GM12892 (cell line): ENCODE results near the gene KLHL1.

Experiments
- DNase-seq: peaks from one replicate; pipeline ENCODE4 v3.0.0; 2011; ENCODE audit not compliant: insufficient read length
- FAIRE-seq: peaks from 2 replicates; lab custom pipeline; 2011; peaks lifted over from hg19 to GRCh38; lab: Jason Lieb, UNC
- POLR2A ChIP-seq: IDR thresholded peaks from 2 replicates; pipeline ENCODE4 v1.6.1; 2011; ENCODE audit warnings: low read depth, low read length, control low read depth
- POLR2AphosphoS5 ChIP-seq: IDR thresholded peaks from 2 replicates; pipeline ENCODE4 v1.6.1; 2011; ENCODE audit warnings: low read depth, low read length, control low read depth
- TAF1 ChIP-seq: IDR thresholded peaks from 2 replicates; pipeline ENCODE4 v1.6.1; 2011; ENCODE audit warnings: low read depth, mild to moderate bottlenecking, control low read depth, low read length, borderline replicate concordance

The KLHL1 gene

DNA sequence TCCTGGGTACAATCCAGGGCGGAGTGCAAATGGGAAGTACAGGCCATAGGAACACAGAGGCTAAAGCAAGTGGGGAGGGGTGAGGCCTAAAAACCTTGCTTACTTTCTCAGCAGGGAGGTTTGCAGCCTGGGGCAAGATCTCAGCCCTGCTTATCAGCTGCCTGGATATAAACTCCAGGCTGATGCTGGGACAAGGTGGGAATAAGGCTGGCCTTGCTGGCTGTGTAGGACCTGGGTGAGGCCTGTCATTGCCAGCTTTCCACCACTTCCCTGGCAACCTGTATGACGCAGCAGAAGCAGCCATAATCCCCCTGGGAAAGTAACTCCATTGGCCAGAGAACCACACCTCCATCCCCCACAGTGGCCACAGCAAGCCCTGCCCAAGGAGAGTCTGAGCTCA, 279.7 kb downstream of the KLHL1 start:
- no peak for TF ChIP-seq POLR2A
- TF ChIP-seq TAF1: no peak
- no peak for TF ChIP-seq POLR2AphosphoS5
- DNase-seq (no peak), FAIRE-seq (no peak)

DNA sequence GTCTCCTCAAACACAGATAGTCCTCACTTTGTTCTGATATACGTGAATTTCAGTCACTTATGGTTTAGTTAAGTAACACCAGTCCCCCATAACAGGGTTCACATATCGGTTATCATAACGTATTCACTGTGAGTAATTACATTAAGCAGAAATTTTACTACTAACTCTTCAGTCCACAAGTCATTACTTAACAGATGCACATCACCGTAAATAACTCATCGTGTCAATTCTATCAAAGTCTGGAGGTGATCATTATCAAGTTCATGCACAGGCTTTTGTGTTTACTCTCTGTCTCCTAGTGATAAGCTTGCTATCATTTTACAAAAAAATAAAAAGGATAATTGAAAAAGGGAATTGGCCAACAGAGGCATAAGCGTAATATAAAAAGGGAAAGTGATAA, 288.1 kb downstream of the KLHL1 start:
- DNase-seq (no peak), FAIRE-seq (no peak)
- no peak for TF ChIP-seq TAF1
- TF ChIP-seq POLR2AphosphoS5: no peak

DNA sequence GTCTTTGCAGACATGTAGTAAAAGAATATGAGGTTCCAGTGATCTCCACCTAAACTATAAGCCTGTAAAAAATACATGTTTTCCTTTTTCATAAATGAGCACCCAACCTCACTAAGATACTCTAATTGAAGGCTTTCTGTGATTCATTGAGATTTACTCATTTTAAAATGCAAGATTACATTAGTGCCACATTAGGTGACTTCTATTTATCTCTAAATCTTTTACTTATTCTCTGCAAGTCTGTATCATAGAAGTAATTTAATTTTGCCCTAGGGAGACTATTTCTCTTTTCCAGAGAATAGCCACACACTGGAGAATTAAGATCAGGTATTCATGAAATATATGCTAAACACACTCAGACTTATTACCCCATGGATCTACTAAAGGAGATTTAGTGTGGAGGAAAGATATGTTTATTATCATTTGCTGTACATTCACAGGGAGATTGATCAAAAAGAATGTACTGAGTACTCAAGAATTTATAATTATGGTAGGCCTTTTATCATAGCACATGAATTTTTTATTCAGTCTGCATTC, 290.9 kb downstream of the KLHL1 start:
- FAIRE-seq (no peak), DNase-seq (no peak)
- no peak for TF ChIP-seq TAF1
- TF ChIP-seq POLR2AphosphoS5: no peak
- no peak for TF ChIP-seq POLR2A

GRCh38 chr13:69809152-69809551, 299.1 kb downstream of the KLHL1 start:
- DNase-seq (no peak), FAIRE-seq (no peak)
- TF ChIP-seq POLR2A (no peak), POLR2AphosphoS5 (no peak), TAF1 (no peak)

GRCh38 chr13:69796256-69796655, 312.0 kb downstream of the KLHL1 start:
- no peak for FAIRE-seq
- no peak for DNase-seq
- TF ChIP-seq TAF1: no peak
- TF ChIP-seq POLR2A: no peak
- no peak for TF ChIP-seq POLR2AphosphoS5

- FAIRE-seq (no peak), DNase-seq (no peak)
- TF ChIP-seq TAF1 (no peak), POLR2AphosphoS5 (no peak), POLR2A (no peak)
These were observed 314.3 kb downstream of the KLHL1 start for GRCh38 chr13:69793783-69794453.

DNA sequence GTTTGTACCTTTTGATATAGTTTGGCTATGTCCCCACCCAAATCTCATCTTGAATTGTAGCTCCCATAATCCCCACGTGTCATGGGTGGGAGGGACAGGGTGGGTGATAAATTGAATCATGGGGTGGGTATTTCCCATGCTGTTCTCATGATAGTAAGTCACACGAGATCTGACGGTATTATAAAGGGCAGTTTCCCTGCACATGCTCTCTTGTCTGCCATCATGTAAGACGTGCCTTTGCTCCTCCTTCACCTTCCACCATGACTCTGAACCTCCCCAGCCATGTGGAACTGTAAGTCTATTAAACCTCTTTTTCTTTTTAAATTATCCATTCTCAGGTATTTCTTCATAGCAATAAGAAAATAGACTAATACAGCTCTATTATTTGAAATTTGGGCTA, 331.3 kb downstream of the KLHL1 start:
- no peak for DNase-seq
- TF ChIP-seq POLR2A: no peak
- TF ChIP-seq POLR2AphosphoS5: no peak
- TF ChIP-seq TAF1: no peak
- FAIRE-seq: no peak

- FAIRE-seq: no peak
These were observed 338.6 kb downstream of the KLHL1 start for GRCh38 chr13:69769608-69770007.

DNA sequence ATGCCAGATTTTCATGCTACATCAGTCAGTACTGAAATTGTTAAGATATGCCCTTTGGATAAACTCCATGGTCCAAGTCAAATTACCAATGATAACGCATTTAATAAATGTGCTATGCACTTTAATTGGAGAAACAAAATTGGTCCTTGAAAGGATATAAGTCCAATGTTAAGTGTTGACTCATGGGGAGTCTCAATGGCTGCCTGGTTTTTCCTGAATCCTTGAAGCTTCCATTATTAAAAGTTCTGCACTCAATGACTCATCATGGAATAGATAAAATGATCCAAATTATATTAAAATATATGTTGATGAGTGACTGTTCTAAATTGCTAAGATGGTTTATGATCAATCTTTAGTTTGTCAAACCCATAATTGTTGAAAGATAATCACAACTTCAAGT, 346.7 kb downstream of the KLHL1 start:
- no peak for FAIRE-seq
- no peak for DNase-seq
- TF ChIP-seq TAF1 (no peak), POLR2A (no peak), POLR2AphosphoS5 (no peak)

More at GRCh38 chr13:69769608-69770007, 338.6 kb downstream of the KLHL1 start:
- no peak for DNase-seq
- TF ChIP-seq POLR2AphosphoS5 (no peak), POLR2A (no peak), TAF1 (no peak)

DNA sequence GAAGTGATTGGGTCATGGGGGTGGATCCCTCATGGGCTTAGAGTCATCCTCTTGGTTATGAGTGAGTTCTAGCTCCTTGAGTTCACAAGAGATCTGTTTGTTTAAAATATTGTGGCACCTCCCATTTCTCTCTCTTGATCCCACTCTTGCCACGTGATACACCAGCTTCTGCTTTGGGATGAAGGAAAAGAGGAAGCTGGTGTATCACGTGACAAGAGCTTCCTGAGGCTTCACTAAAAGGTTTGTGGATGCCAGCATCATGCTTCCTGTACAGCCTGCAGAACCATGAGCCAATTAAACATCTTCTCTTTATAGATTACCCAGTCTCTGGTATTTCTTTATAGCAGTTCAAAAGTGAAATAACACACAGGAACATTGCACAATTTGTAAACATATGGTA, 353.2 kb downstream of the KLHL1 start:
- no peak for DNase-seq
- no peak for FAIRE-seq
- no peak for TF ChIP-seq POLR2AphosphoS5
- TF ChIP-seq TAF1: no peak
- TF ChIP-seq POLR2A: no peak

- TF ChIP-seq POLR2A: no peak
- TF ChIP-seq TAF1: no peak
- TF ChIP-seq POLR2AphosphoS5: no peak
- no peak for FAIRE-seq
- no peak for DNase-seq
These were observed 357.0 kb downstream of the KLHL1 start for GRCh38 chr13:69751259-69751658.

DNA sequence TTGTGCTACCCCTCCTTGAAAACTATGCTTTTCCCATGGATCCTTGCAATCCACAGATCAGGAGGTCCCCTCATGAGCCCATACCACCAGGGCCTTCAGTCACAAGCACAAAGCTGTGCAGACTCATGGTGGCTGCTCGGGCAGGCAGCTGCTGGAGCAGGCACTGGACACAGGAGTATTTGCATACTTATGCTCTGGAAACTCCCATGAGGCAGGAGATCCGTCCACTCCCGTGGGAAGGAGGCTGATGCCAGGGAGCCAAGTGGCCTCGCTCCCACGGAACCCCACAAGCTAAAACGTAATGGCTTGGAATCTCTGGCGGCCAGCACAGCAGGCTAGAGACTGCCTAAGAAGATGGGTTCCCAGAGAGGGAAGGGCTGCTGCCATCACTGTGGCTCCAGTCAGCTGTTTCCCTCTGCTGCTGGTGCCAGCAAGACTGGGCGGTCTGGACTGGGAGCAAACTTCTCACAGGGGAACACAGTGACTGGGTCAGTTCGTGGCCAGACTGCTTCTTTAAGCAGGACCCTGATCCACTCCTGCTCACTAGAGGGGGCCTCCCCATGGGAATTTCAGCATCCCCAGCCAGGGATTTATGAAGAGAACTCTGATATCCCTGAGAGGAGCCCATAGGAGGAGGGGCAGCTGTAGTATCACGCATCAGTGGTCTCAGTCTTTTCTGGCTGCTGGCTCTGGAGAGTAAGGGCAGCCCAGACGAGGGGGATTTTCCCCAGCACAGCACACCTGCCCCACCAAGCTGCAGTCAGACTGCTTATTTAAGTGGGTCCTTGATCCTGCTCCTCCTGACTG, 370.9 kb downstream of the KLHL1 start:
- no peak for FAIRE-seq
- no peak for TF ChIP-seq POLR2A
- TF ChIP-seq TAF1: no peak
- TF ChIP-seq POLR2AphosphoS5: no peak
- DNase-seq: no peak
